ENCODE measurements around the gene DIP2C.

DIP2C gene

DNA sequence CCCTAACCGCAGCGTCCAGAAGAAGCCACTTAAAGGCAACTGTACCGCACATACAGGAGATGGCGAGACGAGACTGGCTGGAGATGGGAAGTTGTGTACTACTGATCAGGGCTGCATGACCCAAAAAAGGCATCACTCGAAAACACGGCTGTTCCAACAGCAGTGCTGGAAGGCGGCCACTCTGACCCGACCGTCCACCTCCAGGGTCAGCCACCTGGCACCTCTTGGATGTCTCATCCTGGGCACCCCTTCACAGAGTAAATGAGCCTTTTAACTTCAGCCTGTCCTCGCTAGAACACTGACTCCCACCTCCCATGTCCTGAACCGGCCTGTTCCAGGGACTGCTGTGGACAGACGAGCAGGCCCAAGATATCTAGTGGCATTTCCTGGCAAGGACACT is 180.7 kb downstream of the DIP2C start:
- no peak overlapping the region for H3K4me2 ChIP-seq (ENCODE audit: low read length)
- no peaks in the 10 kb centered on the region for H3K4me1 ChIP-seq (ENCODE audit: control insufficient read depth, low read depth, low read length)
- no peak overlapping the region for H2AK5ac ChIP-seq (ENCODE audit: low read length)
- H3K36me3 ChIP-seq (ENCODE audit: control insufficient read depth, insufficient read depth, low read length), result no peaks in the 10 kb centered on the region
- H3K56ac ChIP-seq (ENCODE audit: low read length), result no peak overlapping the region
- no peak overlapping the region for H3K4ac ChIP-seq (ENCODE audit: low read depth, low read length)
- no peaks in the 10 kb centered on the region for H3K79me2 ChIP-seq (ENCODE audit: control insufficient read depth, insufficient read depth, low read length)
- WGBS (ENCODE audit: extremely low coverage, insufficient coverage, low lambda C conversion rate), result no CpG with 5 or more reads among the region's 13 CpGs
- H2BK120ac ChIP-seq (ENCODE audit: low read depth, low read length), result no peak overlapping the region
- H2BK5ac ChIP-seq (ENCODE audit: low read length), result no peak overlapping the region
- H3K23ac ChIP-seq (ENCODE audit: low read length), result no peak overlapping the region
- no peak overlapping the region for H2BK15ac ChIP-seq (replicated peaks; ENCODE audit: low read depth)
- no peaks in the 10 kb centered on the region for H3K27me3 ChIP-seq (ENCODE audit: insufficient read depth, low read length, poor library complexity)
- H4K5ac ChIP-seq (ENCODE audit: low read length), result no peak overlapping the region
- no peak for DNase-seq
- no peak overlapping the region for H3K9ac ChIP-seq (ENCODE audit: low read length)
- H4K8ac ChIP-seq (ENCODE audit: low read depth, low read length), result no peak overlapping the region
- no peak overlapping the region for H3K27ac ChIP-seq (ENCODE audit: low read depth, low read length)
- H3K18ac ChIP-seq (ENCODE audit: low read length), result no peak overlapping the region
- H3K4me3 ChIP-seq (ENCODE audit: low read length), result no peak overlapping the region
- no peaks in the 10 kb centered on the region for H3K79me1 ChIP-seq (ENCODE audit: low read length)

DNA sequence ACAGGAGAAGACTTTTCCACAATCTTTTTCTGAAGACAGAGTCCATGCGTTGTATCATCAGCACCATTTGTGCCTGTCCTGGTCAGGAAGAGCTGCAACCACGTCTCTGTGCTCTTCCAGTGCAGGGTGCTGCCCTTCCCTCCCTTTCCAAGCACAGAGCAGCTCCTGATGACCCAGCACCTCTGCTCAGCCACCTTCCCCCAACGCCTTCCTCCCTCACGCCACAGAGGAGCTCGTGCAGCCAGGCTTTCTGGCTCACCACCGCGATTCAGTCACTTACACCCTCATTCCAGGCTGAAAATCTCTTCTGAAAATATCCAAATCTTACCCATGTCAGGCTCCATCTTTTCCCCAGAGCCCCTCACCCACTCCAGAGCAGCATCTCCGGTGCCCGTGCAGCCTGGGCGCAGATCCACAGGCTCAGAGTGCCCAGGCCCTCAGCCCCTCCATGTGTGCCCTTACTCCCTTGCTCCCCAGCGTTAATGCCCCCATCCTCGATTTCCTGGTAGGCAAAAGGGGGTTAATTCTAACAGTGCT is 181.5 kb downstream of the DIP2C start:
- Histone ChIP-seq H3K4me3 (ENCODE audit: low read length) (no peak overlapping the region), H3K79me1 (ENCODE audit: low read length) (no peaks in the 10 kb centered on the region), H3K27ac (ENCODE audit: low read depth, low read length) (no peak overlapping the region), H3K36me3 (ENCODE audit: control insufficient read depth, insufficient read depth, low read length) (no peaks in the 10 kb centered on the region), H3K4ac (ENCODE audit: low read depth, low read length) (no peak overlapping the region), H3K18ac (ENCODE audit: low read length) (no peak overlapping the region), H2BK15ac (replicated peaks; ENCODE audit: low read depth) (no peak overlapping the region), H3K4me1 (ENCODE audit: control insufficient read depth, low read depth, low read length) (no peaks in the 10 kb centered on the region), H2BK5ac (ENCODE audit: low read length) (no peak overlapping the region), H3K4me2 (ENCODE audit: low read length) (no peak overlapping the region), H3K56ac (ENCODE audit: low read length) (no peak overlapping the region), H4K5ac (ENCODE audit: low read length) (no peak overlapping the region), H3K79me2 (ENCODE audit: control insufficient read depth, insufficient read depth, low read length) (no peaks in the 10 kb centered on the region), H3K23ac (ENCODE audit: low read length) (no peak overlapping the region), H2BK120ac (ENCODE audit: low read depth, low read length) (no peak overlapping the region), H4K8ac (ENCODE audit: low read depth, low read length) (no peak overlapping the region), H2AK5ac (ENCODE audit: low read length) (no peak overlapping the region), H3K9ac (ENCODE audit: low read length) (no peak overlapping the region), H3K27me3 (ENCODE audit: insufficient read depth, low read length, poor library complexity) (peaks cover 3% of the 10 kb centered on the region)
- WGBS (ENCODE audit: extremely low coverage, insufficient coverage, low lambda C conversion rate), result no CpG with 5 or more reads among the region's 12 CpGs
- no peak for DNase-seq

DNA sequence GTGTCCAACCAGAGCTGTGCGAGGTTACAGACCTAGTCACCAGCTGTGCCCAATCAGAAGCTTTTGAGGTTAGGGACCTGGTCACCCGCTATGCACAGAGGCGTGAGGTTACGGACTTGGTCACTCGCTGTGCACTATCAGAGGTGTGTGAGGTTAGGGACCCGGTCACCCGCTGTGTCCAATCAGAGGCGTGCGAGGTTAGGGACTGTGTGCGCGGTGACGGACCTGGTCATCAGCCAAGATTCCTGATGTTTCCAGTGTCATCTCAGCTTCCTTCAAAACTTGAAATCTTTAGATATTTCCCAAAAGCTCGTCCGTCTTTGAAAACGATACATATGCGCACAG is 182.1 kb downstream of the DIP2C start:
- no peaks in the 10 kb centered on the region for H3K36me3 ChIP-seq (ENCODE audit: control insufficient read depth, insufficient read depth, low read length)

DNA sequence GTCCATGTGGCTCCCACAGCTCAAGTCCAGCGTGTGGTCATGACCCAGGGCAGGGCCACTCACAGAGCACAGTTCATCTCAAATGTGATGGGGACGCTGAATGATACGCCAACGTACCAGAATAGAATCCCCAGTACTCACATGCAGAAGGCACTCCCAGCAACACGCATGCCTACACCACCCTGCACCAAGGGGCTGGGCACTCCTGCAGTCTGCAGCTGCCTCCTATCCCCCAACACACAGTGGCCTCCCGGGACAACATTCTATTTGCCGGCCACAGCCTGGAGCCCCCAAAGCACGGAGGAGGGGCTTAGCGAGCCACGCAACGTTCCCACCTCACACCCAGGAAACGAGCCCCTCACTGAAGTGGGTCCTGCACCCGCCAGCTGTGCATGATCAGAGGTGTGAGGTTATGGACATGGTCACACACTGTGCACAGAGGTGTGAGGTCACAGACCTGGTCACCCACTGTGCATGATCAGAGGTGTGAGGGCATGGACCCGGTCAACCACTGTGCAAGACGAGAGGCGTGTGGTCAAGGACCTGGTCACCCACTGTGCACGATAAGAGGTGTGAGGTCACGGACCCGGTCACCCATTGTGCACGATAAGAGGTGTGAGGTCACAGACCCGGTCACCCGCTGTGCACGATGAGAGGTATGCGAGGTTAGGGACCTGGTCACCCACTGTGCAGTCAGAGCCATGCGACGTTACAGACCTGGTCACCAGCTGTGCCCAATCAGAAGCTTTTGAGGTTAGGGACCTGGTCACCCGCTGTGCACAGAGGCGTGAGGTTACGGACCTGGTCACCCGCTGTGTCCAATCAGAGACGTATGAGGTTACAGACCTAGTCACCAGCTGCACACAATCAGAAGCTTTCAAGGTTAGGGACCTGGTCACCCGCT is 182.8 kb downstream of the DIP2C start:
- Histone ChIP-seq H4K5ac (ENCODE audit: low read length) (no peak overlapping the region), H2BK15ac (replicated peaks; ENCODE audit: low read depth) (no peak overlapping the region), H3K9ac (ENCODE audit: low read length) (no peak overlapping the region), H3K79me1 (ENCODE audit: low read length) (no peaks in the 10 kb centered on the region), H3K4me3 (ENCODE audit: low read length) (no peak overlapping the region), H3K18ac (ENCODE audit: low read length) (no peak overlapping the region), H2AK5ac (ENCODE audit: low read length) (no peak overlapping the region), H3K27ac (ENCODE audit: low read depth, low read length) (no peak overlapping the region), H2BK5ac (ENCODE audit: low read length) (no peak overlapping the region), H3K4me2 (ENCODE audit: low read length) (no peak overlapping the region), H3K79me2 (ENCODE audit: control insufficient read depth, insufficient read depth, low read length) (no peaks in the 10 kb centered on the region), H3K4me1 (ENCODE audit: control insufficient read depth, low read depth, low read length) (no peaks in the 10 kb centered on the region), H3K27me3 (ENCODE audit: insufficient read depth, low read length, poor library complexity) (peaks cover 3% of the 10 kb centered on the region), H3K23ac (ENCODE audit: low read length) (no peak overlapping the region), H4K8ac (ENCODE audit: low read depth, low read length) (no peak overlapping the region), H3K56ac (ENCODE audit: low read length) (no peak overlapping the region), H3K4ac (ENCODE audit: low read depth, low read length) (no peak overlapping the region), H2BK120ac (ENCODE audit: low read depth, low read length) (no peak overlapping the region), H3K36me3 (ENCODE audit: control insufficient read depth, insufficient read depth, low read length) (no peaks in the 10 kb centered on the region)
- peak; percentile 71 for DNase-seq
- no CpG with 5 or more reads among the region's 32 CpGs for WGBS (ENCODE audit: extremely low coverage, insufficient coverage, low lambda C conversion rate)

More for the DNA sequence above, 182.1 kb downstream of the DIP2C start:
- H2AK5ac ChIP-seq (ENCODE audit: low read length), result no peak overlapping the region
- no peak overlapping the region for H2BK15ac ChIP-seq (replicated peaks; ENCODE audit: low read depth)
- H3K79me2 ChIP-seq (ENCODE audit: control insufficient read depth, insufficient read depth, low read length), result no peaks in the 10 kb centered on the region
- no peak overlapping the region for H3K27ac ChIP-seq (ENCODE audit: low read depth, low read length)
- H2BK5ac ChIP-seq (ENCODE audit: low read length), result no peak overlapping the region
- H3K4me1 ChIP-seq (ENCODE audit: control insufficient read depth, low read depth, low read length), result no peaks in the 10 kb centered on the region
- no peak overlapping the region for H3K23ac ChIP-seq (ENCODE audit: low read length)
- no peak overlapping the region for H3K56ac ChIP-seq (ENCODE audit: low read length)
- DNase-seq, result no peak
- no peak overlapping the region for H3K18ac ChIP-seq (ENCODE audit: low read length)
- H3K79me1 ChIP-seq (ENCODE audit: low read length), result no peaks in the 10 kb centered on the region
- H4K5ac ChIP-seq (ENCODE audit: low read length), result no peak overlapping the region
- H3K27me3 ChIP-seq (ENCODE audit: insufficient read depth, low read length, poor library complexity), result peaks cover 3% of the 10 kb centered on the region
- no peak overlapping the region for H3K4ac ChIP-seq (ENCODE audit: low read depth, low read length)
- no peak overlapping the region for H2BK120ac ChIP-seq (ENCODE audit: low read depth, low read length)
- no peak overlapping the region for H4K8ac ChIP-seq (ENCODE audit: low read depth, low read length)
- H3K9ac ChIP-seq (ENCODE audit: low read length), result no peak overlapping the region
- WGBS (ENCODE audit: extremely low coverage, insufficient coverage, low lambda C conversion rate), result no CpG with 5 or more reads among the region's 16 CpGs
- H3K4me2 ChIP-seq (ENCODE audit: low read length), result no peak overlapping the region
- no peak overlapping the region for H3K4me3 ChIP-seq (ENCODE audit: low read length)

DNA sequence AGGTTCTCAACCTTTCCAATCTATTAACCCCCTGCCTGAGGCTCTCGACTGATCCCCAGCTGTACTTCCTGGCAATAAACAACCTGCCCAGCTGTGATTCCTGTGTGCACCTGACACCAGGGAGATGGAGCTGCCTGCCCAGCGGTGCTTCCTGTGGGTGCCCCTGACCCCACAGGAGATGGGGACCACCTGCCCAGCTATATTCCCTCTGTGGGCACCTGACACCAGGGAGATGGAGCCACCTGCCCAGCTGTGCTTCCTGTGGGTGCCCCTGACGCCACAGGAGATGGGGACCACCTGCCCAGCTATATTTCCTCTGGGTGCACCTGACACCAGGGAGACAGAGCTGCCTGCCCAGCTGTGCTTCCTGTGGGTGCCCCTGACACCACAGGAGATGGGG is 184.0 kb downstream of the DIP2C start:
- Histone ChIP-seq H4K5ac (ENCODE audit: low read length) (no peak overlapping the region), H3K36me3 (ENCODE audit: control insufficient read depth, insufficient read depth, low read length) (no peaks in the 10 kb centered on the region), H2BK5ac (ENCODE audit: low read length) (no peak overlapping the region), H3K23ac (ENCODE audit: low read length) (no peak overlapping the region), H4K8ac (ENCODE audit: low read depth, low read length) (no peak overlapping the region), H3K27me3 (ENCODE audit: insufficient read depth, low read length, poor library complexity) (peaks cover 3% of the 10 kb centered on the region), H2BK120ac (ENCODE audit: low read depth, low read length) (no peak overlapping the region), H3K4ac (ENCODE audit: low read depth, low read length) (no peak overlapping the region), H3K4me3 (ENCODE audit: low read length) (no peak overlapping the region), H2BK15ac (replicated peaks; ENCODE audit: low read depth) (no peak overlapping the region), H3K4me1 (ENCODE audit: control insufficient read depth, low read depth, low read length) (no peaks in the 10 kb centered on the region), H3K79me2 (ENCODE audit: control insufficient read depth, insufficient read depth, low read length) (no peaks in the 10 kb centered on the region), H3K4me2 (ENCODE audit: low read length) (no peak overlapping the region), H3K9ac (ENCODE audit: low read length) (no peak overlapping the region), H3K27ac (ENCODE audit: low read depth, low read length) (no peak overlapping the region), H3K56ac (ENCODE audit: low read length) (no peak overlapping the region), H2AK5ac (ENCODE audit: low read length) (no peak overlapping the region), H3K79me1 (ENCODE audit: low read length) (no peaks in the 10 kb centered on the region), H3K18ac (ENCODE audit: low read length) (no peak overlapping the region)
- no CpG with 5 or more reads among the region's 3 CpGs for WGBS (ENCODE audit: extremely low coverage, insufficient coverage, low lambda C conversion rate)
- DNase-seq, result no peak
